Heart right ventricle (tissue), 16 donors: ENCODE data around the gene OSM. TPM values are rescaled to one million over a fixed set of nuclear protein-coding genes. Genes with fewer than 3 reads are reported as not detected.

ENCODE experiments used
- ATAC-seq, 8 donors: fragments of 200-7000 bp; cut with Tn5 transposase; one replicate each; pipeline ENCODE4 v1.9.1; 2020; ENCODE audit warnings: mild to moderate bottlenecking in 8 of 8, moderate library complexity in 8 of 8, moderate number of reproducible peaks in 1 of 8
- DNase-seq, 2 donors: peaks; one replicate each; pipeline ENCODE4 v3.0.0-alpha.2; 2020
- H3K27ac ChIP-seq, 10 donors: fragments of 200-600 bp; sonication (generic) in 2 of 10; one replicate each; pipeline versions ENCODE4 v1.5.0 to v1.8.0; 2020 to 2022; ENCODE audit warnings: mild to moderate bottlenecking in 3 of 10
- H3K27me3 ChIP-seq, 7 donors: fragments of 200-600 bp; one replicate each; pipeline ENCODE4 v1.8.0; 2021 to 2022; ENCODE audit warnings: mild to moderate bottlenecking in 2 of 7
- H3K36me3 ChIP-seq, 9 donors: fragments of 200-600 bp; sonication (generic) in 1 of 9; one replicate each; pipeline versions ENCODE4 v1.5.0 to v1.8.0; 2020 to 2022; ENCODE audit warnings: mild to moderate bottlenecking in 2 of 9
- H3K4me1 ChIP-seq, 9 donors: fragments of 200-600 bp; sonication (generic) in 1 of 9; one replicate each; pipeline versions ENCODE4 v1.5.0 to v1.8.0; 2020 to 2022; ENCODE audit warnings: mild to moderate bottlenecking in 4 of 9
- H3K4me3 ChIP-seq, 10 donors: fragments of 200-600 bp; sonication (generic) in 2 of 10; one replicate each; pipeline versions ENCODE4 v1.5.0 to v1.8.0; 2020 to 2022; ENCODE audit warnings: mild to moderate bottlenecking in 7 of 10, moderate library complexity in 2 of 10
- H3K9me3 ChIP-seq, 11 donors: fragments of 200-600 bp in 10 of 11; sonication (generic) in 2 of 11; one replicate each; pipeline versions ENCODE4 v1.5.0 to v1.8.0; 2013 to 2022; ENCODE audit warnings: mild to moderate bottlenecking in 2 of 11, control low read depth in 1 of 11, moderate library complexity in 1 of 11
- CTCF ChIP-seq, 9 donors: fragments of 200-600 bp; sonication (generic) in 2 of 9; IDR thresholded peaks; one replicate each; pipeline versions ENCODE4 v1.5.0 to v1.8.0; 2021 to 2022; ENCODE audit warnings: antibody characterized with exemption in 9 of 9, mild to moderate bottlenecking in 5 of 9, moderate library complexity in 1 of 9
- WGBS, 2 donors: extraction: QIAGEN DNeasy Blood & Tissue Kit; methylation state at CpG; one replicate each; pipeline ENCODE4 v1.1.7; 2013; ENCODE audit warnings: inconsistent platforms in 1 of 2; 5-methylcytosine and 5-hydroxymethylcytosine counted together
- intact Hi-C, 10 donors: fragments of 100-400 bp; cut with DNase I; formaldehyde crosslinking; loops; one replicate each; pipeline versions ENCODE4 v1.11.1 to v1.14.2; 2022
- polyA plus RNA-seq, 2 donors: library from polyadenylated mRNA; stranded (reverse); fragments of 200-250 nt; gene quantifications; one replicate each; pipeline ENCODE4 v1.2.3, GENCODE V29; 2013
- total RNA-seq, 10 donors: library from RNA; stranded (reverse); fragmentation: NEBNext Ultra II Directional in 3 of 10; extraction: Animal tissue kit (Norgen Biotek cat#: 25700) in 3 of 10; gene quantifications; one replicate each; pipeline versions ENCODE4 v1.2.1 to v1.2.4, GENCODE V29; 2021 to 2023
- donor health status: Arrhythmogenic right ventricular cardiomyopathy.
- donor health status: ischemic (EF 13 %, LVEDD 7.1; RV severe dilation, severe dysfunction).
- donor health status: healthy with polysubstance abuse.
- donor health status: DM: no; HTN: yes; CAD: no.
- donor health status: DM: no; HTN: no; CAD: no.
- donor health status: ischemic (EF 25% LVEDD 6.9; RV normal size, moderate dysfunction).
- donor health status: ischemic (EF 25% LVEDD 5.7; RV mildly dilated, moderate dysfunction).
- donor health status: healthy.
- donor health status: DM: yes; HTN: yes; CAD: no.
- donor health status: Ischemic cardiomyopathy.
- donor health status: ischemic (EF 35%, LVEDD 5.7; RV mildly dilated, moderate dysfunction).
- donor health status: nonischemic (EF 11% LVEDD 7.7; RV severe dilation, severe dysfunction).
- donor health status: DM: yes; HTN: yes; CAD: no.
- donor health status: PGD.
- donor health status: ischemic (EF 29% LVEDD 5.4; RV normal size, mild dysfunction).
- donor health status: nonischemic (EF 23%, LVEDD 6.1; RV moderate dilation, normal function).

The OSM gene
- total and polyA plus RNA-seq, 12 donors, result 0.20 to 2.8 (median 0.41) TPM; not detected in 3

- DNase-seq, result peak; percentile 61 to 75
- peaks cover 0 to 36% (median 15%) of the 10 kb centered on the region in 9 donors for H3K36me3 ChIP-seq
- no peak for ATAC-seq
- WGBS, 2 donors, result 73 to 75% methylated on average over 31 of the region's 31 CpGs
- peaks cover 16 to 58% (median 36%) of the 10 kb centered on the region in 9 donors for H3K4me1 ChIP-seq
- H3K9me3 ChIP-seq, result no peaks in the 10 kb centered on the region
- peak; percentile 71 to 97 (median 82) for TF ChIP-seq CTCF (IDR thresholded peaks at IDR 0.05)
- intact Hi-C loops, result loop anchor here in 9 of 10 donors (1.0 to 10.0 kb wide), 8 partner anchors 24 to 102 kb away; partner anchors contain the start of genes RNF215 (in 5 of the 9), TBC1D10A (in 3 of the 9), CCDC157 (in 1 of the 9) and SF3A1 (in 1 of the 9)
- peak overlapping the region in 1 of 10 donors; percentile 98 for H3K27ac ChIP-seq
- H3K27me3 ChIP-seq, result no peaks in the 10 kb centered on the region
- no peak overlapping the region for H3K4me3 ChIP-seq
Measured at GRCh38 chr22:30286813-30287647, 20.4 kb upstream of the OSM start.

DNA sequence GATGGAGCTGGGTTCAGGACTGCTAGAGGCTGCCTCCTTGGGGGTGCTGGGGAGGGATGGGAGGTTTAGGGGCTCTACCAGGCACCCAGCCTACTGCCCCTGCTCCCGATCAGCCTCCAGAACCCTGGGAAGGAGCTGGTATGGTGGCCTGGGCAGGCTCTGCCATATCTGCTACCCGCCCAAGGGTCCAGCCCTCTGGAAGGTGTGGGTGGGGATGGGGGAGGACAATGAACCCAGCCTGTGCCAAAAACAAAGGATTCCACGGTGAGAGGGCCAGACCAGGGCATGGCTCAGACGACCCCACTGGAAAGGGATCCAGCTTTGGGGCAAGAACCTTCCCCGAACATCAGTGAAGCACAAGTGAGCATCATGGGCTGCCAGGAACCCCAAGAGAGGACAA, 19.7 kb upstream of the OSM start:
- Histone ChIP-seq H3K4me3 (no peak overlapping the region), H3K4me1 (peaks cover 9 to 54% (median 29%) of the 10 kb centered on the region in 9 donors), H3K36me3 (peaks cover 0 to 32% (median 15%) of the 10 kb centered on the region in 9 donors), H3K9me3 (no peaks in the 10 kb centered on the region), H3K27ac (no peak overlapping the region), H3K27me3 (no peaks in the 10 kb centered on the region)
- WGBS, 2 donors, result 82 to 90% methylated on average over 5 of the region's 5 CpGs
- ATAC-seq (no peak), DNase-seq (no peak)
- TF ChIP-seq CTCF (IDR thresholded peaks at IDR 0.05), result no peak
- intact Hi-C loops, result loop anchor here in 8 of 10 donors (2.0 to 10.0 kb wide), 7 partner anchors 24 to 102 kb away; partner anchors contain the start of genes RNF215 (in 3 of the 8), TBC1D10A (in 3 of the 8), CCDC157 (in 1 of the 8) and SF3A1 (in 1 of the 8)

DNA sequence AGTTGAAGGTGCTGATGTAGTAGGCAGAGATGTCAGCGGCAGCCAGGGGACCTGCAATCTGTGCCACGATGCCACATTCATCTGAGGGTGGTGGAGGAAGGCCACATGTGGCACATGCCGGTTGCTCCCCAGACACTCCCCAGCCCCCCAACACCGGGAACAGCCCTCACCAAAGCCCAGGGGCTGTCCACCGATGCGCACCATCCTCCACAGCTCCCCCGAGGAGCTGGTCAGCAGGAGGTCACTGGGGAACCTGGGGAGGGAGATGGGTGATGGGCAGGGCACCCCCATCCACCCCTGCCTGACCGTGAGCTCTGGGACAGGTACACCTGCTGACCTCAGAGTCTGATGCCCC, 19.2 kb upstream of the OSM start:
- H3K36me3 ChIP-seq, result peaks cover 0 to 32% (median 15%) of the 10 kb centered on the region in 9 donors
- no peaks in the 10 kb centered on the region for H3K27me3 ChIP-seq
- ATAC-seq, result no peak
- no peak overlapping the region for H3K4me3 ChIP-seq
- intact Hi-C loops, result loop anchor here in 8 of 10 donors (2.0 to 10.0 kb wide), 7 partner anchors 23 to 103 kb away; partner anchors contain the start of genes RNF215 (in 3 of the 8), TBC1D10A (in 3 of the 8), CCDC157 (in 1 of the 8) and SF3A1 (in 1 of the 8)
- WGBS, 2 donors, result 89 to 90% methylated on average over 8 of the region's 8 CpGs
- H3K4me1 ChIP-seq, result peaks cover 5 to 49% (median 24%) of the 10 kb centered on the region in 9 donors
- TF ChIP-seq CTCF (IDR thresholded peaks at IDR 0.05), result no peak
- no peak overlapping the region for H3K27ac ChIP-seq
- no peaks in the 10 kb centered on the region for H3K9me3 ChIP-seq
- no peak for DNase-seq

GRCh38 chr22:30285176-30285845, 18.7 kb upstream of the OSM start:
- 90 to 95% methylated on average over 26 to 27 of the region's 27 CpGs for WGBS, 2 donors
- H3K4me3 ChIP-seq, result no peak overlapping the region
- H3K27ac ChIP-seq, result no peak overlapping the region
- ATAC-seq, result no peak
- no peaks in the 10 kb centered on the region for H3K9me3 ChIP-seq
- H3K36me3 ChIP-seq, result peaks cover 0 to 32% (median 15%) of the 10 kb centered on the region in 9 donors
- no peak for TF ChIP-seq CTCF (IDR thresholded peaks at IDR 0.05)
- intact Hi-C loops, result loop anchor here in 5 of 10 donors (5.0 to 10.0 kb wide), 4 partner anchors 42 to 102 kb away; partner anchors contain the start of genes TBC1D10A (in 3 of the 5), CCDC157 (in 1 of the 5), RNF215 (in 1 of the 5) and SF3A1 (in 1 of the 5)
- no peaks in the 10 kb centered on the region for H3K27me3 ChIP-seq
- peaks cover 3 to 47% (median 19%) of the 10 kb centered on the region in 9 donors for H3K4me1 ChIP-seq
- no peak for DNase-seq
